ENCODE measurements around the gene MOAP1. TPM values are rescaled to one million over a fixed set of nuclear protein-coding genes. Genes with fewer than 3 reads are reported as not detected.

MOAP1 gene
- total RNA-seq, 1 donor from 2014 or later = 15.8 TPM

DNA sequence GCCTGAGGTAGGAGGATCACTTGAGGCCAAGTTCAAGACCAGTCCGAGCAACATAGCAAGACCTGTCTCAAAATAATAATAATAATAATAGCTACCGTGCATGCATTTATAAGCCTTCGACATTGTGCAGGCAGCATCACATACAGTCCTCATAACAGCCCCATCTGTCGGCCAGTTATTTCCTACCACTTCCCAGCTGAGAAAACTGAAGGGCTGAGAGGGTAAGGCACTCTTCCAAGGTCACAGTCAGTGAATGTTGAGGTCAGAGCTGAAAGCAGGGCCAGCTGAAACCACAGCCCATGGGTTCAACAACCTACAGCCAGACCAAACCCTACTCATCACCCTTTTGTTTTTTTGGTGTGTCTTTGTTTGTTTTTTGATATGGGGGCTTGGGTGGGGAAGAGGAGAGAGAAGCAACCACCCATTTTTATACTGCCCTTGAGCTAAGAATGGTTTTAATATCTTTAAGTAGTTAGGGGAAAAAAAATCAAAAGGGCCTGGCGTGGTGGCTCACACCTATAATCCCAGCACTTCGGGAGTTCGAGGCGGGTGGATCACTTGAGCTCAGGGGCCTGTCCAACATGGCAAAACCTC lies 52.1 kb downstream of the MOAP1 start:
- DNase-seq (ENCODE audit: low read depth) (no peak), FAIRE-seq (no peak)
- no peak overlapping the region for H3K4me3 ChIP-seq (ENCODE audit: low read depth, low read length)
- H3K27me3 ChIP-seq (ENCODE audit: control insufficient read depth, insufficient read depth, low read length) = peaks cover 2% of the 10 kb centered on the region
- TF ChIP-seq, protein P1, sequence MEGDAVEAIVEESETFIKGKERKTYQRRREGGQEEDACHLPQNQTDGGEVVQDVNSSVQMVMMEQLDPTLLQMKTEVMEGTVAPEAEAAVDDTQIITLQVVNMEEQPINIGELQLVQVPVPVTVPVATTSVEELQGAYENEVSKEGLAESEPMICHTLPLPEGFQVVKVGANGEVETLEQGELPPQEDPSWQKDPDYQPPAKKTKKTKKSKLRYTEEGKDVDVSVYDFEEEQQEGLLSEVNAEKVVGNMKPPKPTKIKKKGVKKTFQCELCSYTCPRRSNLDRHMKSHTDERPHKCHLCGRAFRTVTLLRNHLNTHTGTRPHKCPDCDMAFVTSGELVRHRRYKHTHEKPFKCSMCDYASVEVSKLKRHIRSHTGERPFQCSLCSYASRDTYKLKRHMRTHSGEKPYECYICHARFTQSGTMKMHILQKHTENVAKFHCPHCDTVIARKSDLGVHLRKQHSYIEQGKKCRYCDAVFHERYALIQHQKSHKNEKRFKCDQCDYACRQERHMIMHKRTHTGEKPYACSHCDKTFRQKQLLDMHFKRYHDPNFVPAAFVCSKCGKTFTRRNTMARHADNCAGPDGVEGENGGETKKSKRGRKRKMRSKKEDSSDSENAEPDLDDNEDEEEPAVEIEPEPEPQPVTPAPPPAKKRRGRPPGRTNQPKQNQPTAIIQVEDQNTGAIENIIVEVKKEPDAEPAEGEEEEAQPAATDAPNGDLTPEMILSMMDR (IDR thresholded peaks at IDR 0.05; ENCODE audit: insufficient read depth, low read length, severe bottlenecking) = peak; percentile 45
- H3K36me3 ChIP-seq (ENCODE audit: control insufficient read depth, insufficient read depth, low read length) = no peaks in the 10 kb centered on the region

Other genes starting within 250 kb of the MOAP1 start
- 24.7 and 39.8 TPM in 2 replicates for gene ITPK1, start 69.0 kb downstream of the MOAP1 start, total RNA-seq
- 11.3 and 14.7 TPM in 2 replicates for gene LYSET, start 420 bp upstream of the MOAP1 start, total RNA-seq
- 11.6 and 14.5 TPM in 2 replicates for gene GON7, start 22.2 kb upstream of the MOAP1 start, total RNA-seq
- gene UBR7, start 22.4 kb upstream of the MOAP1 start, total RNA-seq = 7.9 and 20.7 TPM in 2 replicates
- gene BTBD7, start 148.1 kb upstream of the MOAP1 start, total RNA-seq = 20.3 and 22.8 TPM in 2 replicates
- not detected in 2 replicates for gene COX8C, start 162.3 kb upstream of the MOAP1 start, total RNA-seq
- under 0.01 TPM in 2 replicates for gene UNC79, start 246.0 kb upstream of the MOAP1 start, total RNA-seq